K562 (cell line): Measurements from ENCODE around the gene QKI. TPM values are rescaled to one million over a fixed set of nuclear protein-coding genes. Genes with fewer than 3 reads are reported as not detected.
"Not testable (repeated sequence)": the region's sequence is repeated elsewhere in the genome, so short reads cannot be mapped to it uniquely, and the experiment has no call there.

ENCODE experiments used
- ATAC-seq: fragments of 200-7000 bp; cut with Tn5 transposase; 3 replicates; pipeline ENCODE4 v1.9.1; 2020; ENCODE audit warnings: moderate library complexity
- BruUV-seq: library from RNA; stranded (reverse); fragments of 400-500 nt; replicated peaks from 2 replicates; lab custom pipeline; 2021; lab: Mats Ljungman, UMichigan
- CTCF ChIA-PET: fragments of 300-600 bp; formaldehyde crosslinking; extraction: SDS; loops from one replicate; lab custom pipeline; 2021; ENCODE audit warnings: low intra/inter-chr PET ratio; lab: Yijun Ruan, JAX
- POLR2A ChIA-PET: fragments of 300-600, 350-650 bp; sonication (Branson Sonifier 250); formaldehyde crosslinking; extraction: SDS; loops from one replicate; lab custom pipeline; 2021; ENCODE audit warnings: antibody characterized with exemption, inconsistent platforms; lab: Yijun Ruan, JAX
- DNase-seq, 4 experiments: peaks; one replicate each; pipeline versions ENCODE4 v3.0.0 to v3.0.0-alpha.2; 2011 to 2018; ENCODE audit warnings: low spot score in 3 of 4, mixed read lengths in 3 of 4; ENCODE audit errors: extremely low read depth in 1 of 4
- FAIRE-seq: peaks from 2 replicates; lab custom pipeline; 2011; peaks lifted over from hg19 to GRCh38; lab: Jason Lieb, UNC
- H2AFZ ChIP-seq: 2 replicates; pipeline ENCODE4 v1.6.0; 2011; ENCODE audit warnings: low read depth, low read length, control low read depth, inconsistent platforms
- H3K27ac ChIP-seq: fragments of 200-600 bp; 3 replicates; pipeline ENCODE4 v1.8.0; 2011; ENCODE audit warnings: low read depth, mild to moderate bottlenecking, control low read depth, inconsistent platforms, low read length, moderate library complexity, mixed read lengths; ENCODE audit errors: extremely low read depth
- H3K27me3 ChIP-seq, 2 experiments: fragments of 300-600 bp in 1 of 2; 2 replicates in 1 of 2; 3 replicates in 1 of 2; pipeline versions ENCODE4 v1.6.0 to v1.8.0; 2011; ENCODE audit warnings: inconsistent platforms in 2 of 2, low read length in 2 of 2, mild to moderate bottlenecking in 1 of 2, mixed read lengths in 1 of 2, moderate library complexity in 1 of 2; ENCODE audit not compliant: control insufficient read depth in 2 of 2, insufficient read depth in 2 of 2
- H3K36me3 ChIP-seq: fragments of 300-600 bp; 3 replicates; pipeline ENCODE4 v1.8.0; 2011; ENCODE audit warnings: mild to moderate bottlenecking, low read length, inconsistent platforms; ENCODE audit not compliant: control insufficient read depth, insufficient read depth
- H3K4me1 ChIP-seq, 2 experiments: fragments of 200-600 bp in 1 of 2; replicated peaks in 1 of 2; 2 replicates in 1 of 2; 3 replicates in 1 of 2; pipeline versions ENCODE4 v1.5.1 to v1.8.0; 2011; ENCODE audit warnings: inconsistent platforms in 2 of 2, low read length in 2 of 2, mild to moderate bottlenecking in 1 of 2, mixed read lengths in 1 of 2, moderate library complexity in 1 of 2; ENCODE audit not compliant: control insufficient read depth in 2 of 2, insufficient read depth in 2 of 2
- H3K4me2 ChIP-seq: 2 replicates; pipeline ENCODE4 v1.6.1; 2011; ENCODE audit warnings: low read length, control low read depth, inconsistent platforms, mixed read lengths; ENCODE audit not compliant: insufficient read depth
- H3K4me3 ChIP-seq: fragments of 200-600 bp; sonication (generic), shearing (Covaris generic); 2 replicates; pipeline ENCODE4 v1.5.1; 2016; ENCODE audit warnings: control low read depth, inconsistent platforms
- H3K79me2 ChIP-seq: fragments of 200-600 bp; 3 replicates; pipeline ENCODE4 v1.8.0; 2011; ENCODE audit warnings: low read length, inconsistent platforms; ENCODE audit not compliant: control insufficient read depth, insufficient read depth
- H3K9ac ChIP-seq, 2 experiments: 2 replicates each; pipeline versions ENCODE4 v1.6.0 to v1.6.1; 2011; ENCODE audit warnings: low read depth in 2 of 2, low read length in 2 of 2, control low read depth in 1 of 2, inconsistent platforms in 1 of 2, mild to moderate bottlenecking in 1 of 2, mixed read lengths in 1 of 2; ENCODE audit not compliant: insufficient read depth in 1 of 2
- H3K9me1 ChIP-seq: one replicate; pipeline ENCODE4 v1.6.0; 2011; ENCODE audit warnings: inconsistent platforms, mild to moderate bottlenecking, low read length, moderate library complexity; ENCODE audit not compliant: control insufficient read depth, insufficient read depth
- H3K9me3 ChIP-seq: replicated peaks from 2 replicates; pipeline ENCODE4 v1.5.1; 2011; ENCODE audit warnings: low read depth, low read length, inconsistent platforms; ENCODE audit not compliant: control insufficient read depth, insufficient read depth
- H4K20me1 ChIP-seq: replicated peaks from 2 replicates; pipeline ENCODE4 v1.6.1; 2011; ENCODE audit warnings: low read length, inconsistent platforms, mixed read lengths; ENCODE audit not compliant: control insufficient read depth, insufficient read depth
- CBFA2T3 ChIP-seq: fragments of 450-650 bp; IDR thresholded peaks from 2 replicates; pipeline ENCODE4 v1.6.1; 2017
- DPF2 ChIP-seq: fragments of 450-650 bp; IDR thresholded peaks from 2 replicates; pipeline ENCODE4 v1.6.1; 2016
- ESRRA ChIP-seq: fragments of 450-650 bp; IDR thresholded peaks from 2 replicates; pipeline ENCODE4 v1.6.1; 2014; ENCODE audit warnings: low read depth, mild to moderate bottlenecking, moderate library complexity, borderline replicate concordance
- HDGF ChIP-seq: fragments of 450-650 bp; IDR thresholded peaks from 2 replicates; pipeline ENCODE4 v1.6.1; 2016
- ILK ChIP-seq: fragments of 450-650 bp; IDR thresholded peaks from 2 replicates; pipeline ENCODE4 v1.6.1; 2016; ENCODE audit warnings: missing genetic modification characterization, low read depth, mild to moderate bottlenecking, missing compliant biosample characterization, moderate library complexity, borderline replicate concordance
- PHF8 ChIP-seq: fragments of 200-600 bp; sonication (generic); IDR thresholded peaks from 2 replicates; pipeline ENCODE4 v1.6.1; 2012; ENCODE audit warnings: mixed run types, mild to moderate bottlenecking, inconsistent platforms, low read length, moderate library complexity, borderline replicate concordance
- ZNF696 ChIP-seq: fragments of 250-450 bp; sonication (Bioruptor Pico); conservative IDR thresholded peaks from 2 replicates; pipeline ENCODE4 v1.4.0; 2020; ENCODE audit warnings: mild to moderate bottlenecking, moderate library complexity
- ZNF707 ChIP-seq: fragments of 250-450 bp; sonication (Bioruptor Pico); conservative IDR thresholded peaks from 2 replicates; pipeline ENCODE4 v1.8.0; 2022; ENCODE audit warnings: inconsistent platforms, mild to moderate bottlenecking, moderate library complexity
- WGBS: fragments of 100-300 bp; shearing (Covaris generic); methylation state at CpG from one replicate; pipeline ENCODE4 v1.1.6; 2016; ENCODE audit warnings: low coverage, mixed read lengths; ENCODE audit not compliant: insufficient coverage; ENCODE audit errors: missing lambda C conversion rate; 5-methylcytosine and 5-hydroxymethylcytosine counted together
- in situ Hi-C: fragments of 300-500 bp; cut with MboI; formaldehyde crosslinking; loops from 4 replicates; pipeline ENCODE4 v1.15.0; 2018; ENCODE audit warnings: inconsistent platforms, mixed read lengths
- intact Hi-C: fragments of 100-400 bp; cut with micrococcal nuclease; formaldehyde crosslinking; loops from 2 replicates; pipeline ENCODE4 v1.14.2; 2022
- polyA plus RNA-seq, 8 experiments: library from polyadenylated mRNA; depleted of rRNA in 4 of 8; stranded (reverse) in 5 of 8; unstranded in 3 of 8; fragments of >200 nt; fragmentation: Nextera tagmentation in 2 of 8; fragmentation: Illumina TruSeq in 1 of 8; extraction: Ambion mirVana in 2 of 8; extraction: Trizol in 1 of 8; gene quantifications; 2 replicates each; pipeline versions ENCODE4 v1.2.1 to v1.2.3, GENCODE V29; 2011 to 2014; ENCODE audit warnings: inconsistent platforms in 1 of 8, missing spikeins in 1 of 8
- total RNA-seq, 7 experiments: library from RNA; depleted of rRNA in 6 of 7; stranded (reverse); fragments of >200 nt in 6 of 7; fragmentation: Illumina TruSeq in 2 of 7; extraction: Trizol in 2 of 7; gene quantifications; 2 replicates each; pipeline versions ENCODE4 v1.2.1 to v1.2.3, GENCODE V29; 2011 to 2021; ENCODE audit warnings: low replicate concordance in 1 of 7

QKI gene
- total and polyA plus RNA-seq, 9 of the 15 experiments (the other 6 are each of a cell fraction or from before 2014, with no cell fraction given) = 20.4 to 215 (median 123) TPM

DNA sequence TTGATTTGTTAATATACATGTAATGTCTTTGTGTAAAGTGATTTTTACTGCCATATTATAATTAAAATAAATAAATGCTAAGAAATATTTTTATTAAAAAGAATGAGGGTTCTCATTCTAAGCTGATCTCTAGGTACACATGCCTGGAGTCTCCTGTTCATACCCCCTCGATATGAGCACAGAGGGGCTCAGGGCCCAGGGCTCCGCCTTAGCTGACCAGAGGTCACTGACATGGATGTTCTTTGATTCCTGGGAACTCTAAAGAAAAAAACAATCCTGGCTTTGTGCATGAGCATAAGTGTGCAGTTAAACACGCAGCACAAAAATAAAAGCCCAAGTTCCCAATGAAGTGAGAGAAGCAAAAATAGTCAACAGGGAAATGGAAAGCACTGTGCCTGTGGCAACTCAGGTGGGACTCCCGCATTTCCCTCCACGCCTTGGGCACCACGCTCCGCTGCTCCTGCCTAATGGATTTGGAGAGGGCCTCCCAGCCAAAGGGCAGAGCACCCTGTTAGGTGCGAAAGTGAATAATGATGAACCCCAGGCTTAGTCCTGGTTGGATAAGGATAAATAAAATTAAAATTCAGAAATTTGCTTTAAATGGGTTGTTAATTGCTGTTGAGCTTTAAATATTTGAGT is 33.3 kb upstream of the QKI start:
- Histone ChIP-seq H3K27me3 (peaks cover 34 to 65% of the 10 kb centered on the region in 2 experiments), H4K20me1 (no peaks in the 10 kb centered on the region), H3K9me3 (no peaks in the 10 kb centered on the region), H3K4me2 (no peak overlapping the region), H3K4me3 (no peak overlapping the region), H3K9ac (no peak overlapping the region), H3K27ac (no peak overlapping the region), H2AFZ (no peak overlapping the region), H3K9me1 (no peaks in the 10 kb centered on the region), H3K36me3 (no peaks in the 10 kb centered on the region), H3K4me1 (peaks cover 0 to 3% of the 10 kb centered on the region in 2 experiments; a peak in 1 of 5 replicates), H3K79me2 (no peaks in the 10 kb centered on the region)
- CTCF ChIA-PET = no interaction called here
- BruUV-seq = no TSS peak
- in situ Hi-C loops (no loop called here), intact Hi-C loops (no loop called here)
- POLR2A ChIA-PET = no interaction called here
- TF ChIP-seq DPF2 (no peak), CBFA2T3 (no peak), ZNF707 (no peak), PHF8 (no peak), HDGF (no peak), ILK (no peak), ZNF696 (CRISPR knock-in tag) (no peak), ESRRA (no peak)
- under 1% methylated on average over 8 of the region's 8 CpGs for WGBS
- DNase-seq = no peak
- no peak for FAIRE-seq
- no peak for ATAC-seq

DNA sequence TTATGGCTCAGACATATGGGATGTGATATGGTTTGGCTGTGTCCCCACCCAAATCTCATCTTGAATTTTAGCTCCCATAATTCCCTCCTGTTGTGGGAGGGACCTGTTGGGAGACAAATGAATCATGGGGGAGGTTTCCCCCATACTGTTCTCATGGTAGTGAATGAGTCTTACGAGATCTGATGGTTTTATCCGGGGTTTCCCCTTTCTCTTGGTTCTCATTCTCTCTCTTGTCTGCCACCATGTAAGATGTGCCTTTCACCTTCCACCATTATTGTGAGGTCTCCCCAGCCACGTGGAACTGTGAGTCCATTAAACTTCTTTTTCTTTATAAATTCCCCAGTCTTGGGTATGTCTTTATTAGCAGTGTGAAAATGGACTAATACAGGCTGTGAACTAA is 31.1 kb upstream of the QKI start:
- intact Hi-C loops, H3K4me1 ChIP-seq, H3K36me3 ChIP-seq, in situ Hi-C loops, H3K9me3 ChIP-seq, H3K4me3 ChIP-seq, CTCF ChIA-PET, H4K20me1 ChIP-seq, H3K9ac ChIP-seq, BruUV-seq, DNase-seq, H3K79me2 ChIP-seq, H3K4me2 ChIP-seq, POLR2A ChIA-PET, H3K27ac ChIP-seq, ATAC-seq, H2AFZ ChIP-seq, FAIRE-seq, H3K9me1 ChIP-seq: not testable (repeated sequence)
- H3K27me3 ChIP-seq = peaks cover 38 to 64% of the 10 kb centered on the region in 2 experiments
- WGBS = 4% methylated on average over 3 of the region's 3 CpGs
